ENCODE measurements around the gene SPATA17. TPM values are rescaled to one million over a fixed set of nuclear protein-coding genes. Genes with fewer than 3 reads are reported as not detected.

The SPATA17 gene
- total RNA-seq, 2 donors from 2014 or later, result 9.3 TPM; not detected in 1

GRCh38 chr1:217888328-217888727, 257.2 kb downstream of the SPATA17 start:
- Histone ChIP-seq H3K4me3 (no peak overlapping the region), H3K27ac (no peak overlapping the region), H3K9me3 (no peaks in the 10 kb centered on the region), H3K36me3 (no peaks in the 10 kb centered on the region), H3K4me1 (ENCODE audit: control insufficient read depth in 1 of 2, low read depth in 2 of 2) (peaks cover 0 to 12% of the 10 kb centered on the region in 2 donors), H3K27me3 (replicated peaks; ENCODE audit: insufficient read depth) (no peaks in the 10 kb centered on the region)
- no peak for TF ChIP-seq CTCF (IDR thresholded peaks at IDR 0.05)
- no peak for DNase-seq (ENCODE audit: low spot score)
- ATAC-seq (ENCODE audit: insufficient number of reproducible peaks, low FRiP score, low read depth), result no peak

- no peak for TF ChIP-seq CTCF (IDR thresholded peaks at IDR 0.05)
- ATAC-seq (ENCODE audit: insufficient number of reproducible peaks, low FRiP score, low read depth), result no peak
These were observed 258.3 kb downstream of the SPATA17 start for GRCh38 chr1:217889401-217889800.

GRCh38 chr1:217891966-217892365, 260.8 kb downstream of the SPATA17 start:
- no peaks in the 10 kb centered on the region for H3K27me3 ChIP-seq (replicated peaks; ENCODE audit: insufficient read depth)
- TF ChIP-seq CTCF (IDR thresholded peaks at IDR 0.05), result no peak
- H3K9me3 ChIP-seq, result no peaks in the 10 kb centered on the region
- ATAC-seq (ENCODE audit: insufficient number of reproducible peaks, low FRiP score, low read depth) (no peak), DNase-seq (ENCODE audit: low spot score) (no peak)
- no peak overlapping the region for H3K27ac ChIP-seq
- no peaks in the 10 kb centered on the region for H3K4me1 ChIP-seq (ENCODE audit: control insufficient read depth in 1 of 2, low read depth in 2 of 2)
- H3K4me3 ChIP-seq, result no peak overlapping the region
- H3K36me3 ChIP-seq, result no peaks in the 10 kb centered on the region

More at GRCh38 chr1:217889401-217889800, 258.3 kb downstream of the SPATA17 start:
- DNase-seq (ENCODE audit: low spot score), result no peak
- Histone ChIP-seq H3K4me1 (ENCODE audit: control insufficient read depth in 1 of 2, low read depth in 2 of 2) (peaks cover 0 to 9% of the 10 kb centered on the region in 2 donors), H3K4me3 (no peak overlapping the region), H3K36me3 (no peaks in the 10 kb centered on the region), H3K27ac (no peak overlapping the region), H3K9me3 (no peaks in the 10 kb centered on the region), H3K27me3 (replicated peaks; ENCODE audit: insufficient read depth) (no peaks in the 10 kb centered on the region)

GRCh38 chr1:217892750-217893149, 261.6 kb downstream of the SPATA17 start:
- no peak for TF ChIP-seq CTCF (IDR thresholded peaks at IDR 0.05)
- ATAC-seq (ENCODE audit: insufficient number of reproducible peaks, low FRiP score, low read depth), result no peak
- H3K36me3 ChIP-seq, result no peaks in the 10 kb centered on the region

GRCh38 chr1:217895841-217896240, 264.7 kb downstream of the SPATA17 start:
- H3K9me3 ChIP-seq, result no peaks in the 10 kb centered on the region
- ATAC-seq (ENCODE audit: insufficient number of reproducible peaks, low FRiP score, low read depth) (no peak), DNase-seq (ENCODE audit: low spot score) (no peak)
- H3K27me3 ChIP-seq (replicated peaks; ENCODE audit: insufficient read depth), result no peaks in the 10 kb centered on the region
- TF ChIP-seq CTCF (IDR thresholded peaks at IDR 0.05), result no peak
- H3K4me3 ChIP-seq, result no peak overlapping the region
- H3K36me3 ChIP-seq, result no peaks in the 10 kb centered on the region
- H3K4me1 ChIP-seq (ENCODE audit: control insufficient read depth in 1 of 2, low read depth in 2 of 2), result no peaks in the 10 kb centered on the region
- no peak overlapping the region for H3K27ac ChIP-seq

More at GRCh38 chr1:217892750-217893149, 261.6 kb downstream of the SPATA17 start:
- no peaks in the 10 kb centered on the region for H3K27me3 ChIP-seq (replicated peaks; ENCODE audit: insufficient read depth)
- H3K9me3 ChIP-seq, result no peaks in the 10 kb centered on the region
- no peaks in the 10 kb centered on the region for H3K4me1 ChIP-seq (ENCODE audit: control insufficient read depth in 1 of 2, low read depth in 2 of 2)
- no peak overlapping the region for H3K27ac ChIP-seq
- no peak overlapping the region for H3K4me3 ChIP-seq
- DNase-seq (ENCODE audit: low spot score), result no peak

Measured in thoracic aorta (tissue), 2 donors.